MM.1S (cell line): Measurements from ENCODE around the gene TLR6.

Experiments used
- DNase-seq: peaks from one replicate; pipeline ENCODE4 v3.0.0-alpha.2; 2015
- H2AFZ ChIP-seq: fragments of 300-600 bp; sonication (generic); 2 replicates; pipeline ENCODE4 v1.6.0; 2016; ENCODE audit warnings: antibody characterized with exemption, low read length
- H3F3A ChIP-seq: fragments of 300-600 bp; sonication (generic); 2 replicates; pipeline ENCODE4 v1.6.1; 2016; ENCODE audit warnings: mild to moderate bottlenecking, antibody characterized with exemption, low read length, moderate library complexity, mixed read lengths; ENCODE audit not compliant: insufficient read depth
- H3K27ac ChIP-seq: fragments of 300-600 bp; sonication (generic); 2 replicates; pipeline ENCODE4 v1.5.1; 2016; ENCODE audit warnings: mild to moderate bottlenecking, low read length
- H3K27me3 ChIP-seq: fragments of 300-600 bp; sonication (generic); replicated peaks from 2 replicates; pipeline ENCODE4 v1.6.0; 2016; ENCODE audit warnings: low read length; ENCODE audit not compliant: insufficient read depth
- H3K36me3 ChIP-seq: fragments of 300-600 bp; sonication (generic); replicated peaks from 2 replicates; pipeline ENCODE4 v1.6.1; 2016; ENCODE audit warnings: mild to moderate bottlenecking, low read length, mixed read lengths; ENCODE audit not compliant: insufficient read depth
- H3K4me1 ChIP-seq: fragments of 300-600 bp; sonication (generic); 2 replicates; pipeline ENCODE4 v1.6.1; 2016; ENCODE audit warnings: low read length, mixed read lengths
- H3K4me2 ChIP-seq: fragments of 300-600 bp; sonication (generic); 2 replicates; pipeline ENCODE4 v1.6.0; 2016; ENCODE audit warnings: low read depth, low read length
- H3K4me3 ChIP-seq: fragments of 300-600 bp; sonication (generic); 2 replicates; pipeline ENCODE4 v1.5.1; 2016; ENCODE audit warnings: low read length, mixed read lengths
- H3K79me2 ChIP-seq: fragments of 300-600 bp; sonication (generic); 2 replicates; pipeline ENCODE4 v1.6.1; 2016; ENCODE audit warnings: mixed run types, low read length, mixed read lengths
- H3K9ac ChIP-seq: fragments of 300-600 bp; sonication (generic); 2 replicates; pipeline ENCODE4 v1.6.1; 2016; ENCODE audit warnings: low read length, mixed read lengths
- H3K9me2 ChIP-seq: fragments of 300-600 bp; sonication (generic); replicated peaks from 2 replicates; pipeline ENCODE4 v1.6.1; 2016; ENCODE audit warnings: mild to moderate bottlenecking, low read length, mixed read lengths; ENCODE audit not compliant: insufficient read depth
- H3K9me3 ChIP-seq: fragments of 300-600 bp; sonication (generic); replicated peaks from 2 replicates; pipeline ENCODE4 v1.6.1; 2016; ENCODE audit warnings: mild to moderate bottlenecking, low read length, mixed read lengths; ENCODE audit not compliant: insufficient read depth
- H4K20me1 ChIP-seq: fragments of 300-600 bp; sonication (generic); 2 replicates; pipeline ENCODE4 v1.6.1; 2016; ENCODE audit warnings: mild to moderate bottlenecking, low read length, moderate library complexity, mixed read lengths; ENCODE audit not compliant: insufficient read depth
- CTCF ChIP-seq: fragments of 300-600 bp; sonication (generic); IDR thresholded peaks from 2 replicates; pipeline ENCODE4 v1.5.1; 2016; ENCODE audit warnings: antibody characterized with exemption, low read length, mixed read lengths
- EZH2 ChIP-seq: fragments of 300-600 bp; sonication (generic); optimal IDR thresholded peaks from 2 replicates; pipeline ENCODE3; 2017; ENCODE audit warnings: low read depth, mild to moderate bottlenecking, antibody characterized with exemption, low read length, mixed read lengths
- EZH2phosphoT487 ChIP-seq: fragments of 300-600 bp; sonication (generic); IDR thresholded peaks from 2 replicates; pipeline ENCODE4 v1.6.1; 2018; ENCODE audit warnings: antibody characterized with exemption, low read length

TLR6 gene

GRCh38 chr4:38832624-38833528 is 23.7 kb downstream of the TLR6 start:
- H3K4me2 ChIP-seq = no peak overlapping the region
- TF ChIP-seq EZH2phosphoT487 = no peak
- peak; percentile 23; the same call in 1 of the 2 replicates for TF ChIP-seq CTCF
- TF ChIP-seq EZH2 = no peak
- no peaks in the 10 kb centered on the region for H3K9me3 ChIP-seq
- no peak overlapping the region for H3K27ac ChIP-seq
- H3K36me3 ChIP-seq = no peaks in the 10 kb centered on the region
- DNase-seq = peak; percentile 10
- H4K20me1 ChIP-seq = no peaks in the 10 kb centered on the region
- no peak overlapping the region for H3K9ac ChIP-seq
- no peak overlapping the region for H3K4me3 ChIP-seq
- H3K4me1 ChIP-seq = no peaks in the 10 kb centered on the region
- H3K9me2 ChIP-seq = no peaks in the 10 kb centered on the region
- H3F3A ChIP-seq = no peaks in the 10 kb centered on the region
- H3K79me2 ChIP-seq = peaks cover 14% of the 10 kb centered on the region
- no peaks in the 10 kb centered on the region for H3K27me3 ChIP-seq
- no peak overlapping the region for H2AFZ ChIP-seq

- Histone ChIP-seq H3K4me1 (no peaks in the 10 kb centered on the region), H3K9ac (no peak overlapping the region), H3K9me2 (no peaks in the 10 kb centered on the region), H4K20me1 (no peaks in the 10 kb centered on the region), H3K27me3 (no peaks in the 10 kb centered on the region), H3K27ac (no peak overlapping the region), H3F3A (no peaks in the 10 kb centered on the region), H2AFZ (no peak overlapping the region), H3K36me3 (no peaks in the 10 kb centered on the region), H3K79me2 (peaks cover 14% of the 10 kb centered on the region), H3K4me2 (no peak overlapping the region), H3K4me3 (no peak overlapping the region), H3K9me3 (no peaks in the 10 kb centered on the region)
- no peak for TF ChIP-seq EZH2
- TF ChIP-seq EZH2phosphoT487 = no peak
- TF ChIP-seq CTCF = no peak
- no peak for DNase-seq
Measured at GRCh38 chr4:38832206-38832605, 24.4 kb downstream of the TLR6 start.

GRCh38 chr4:38831653-38832052 is 25.0 kb downstream of the TLR6 start:
- H3K4me2 ChIP-seq = no peak overlapping the region
- H3K9me3 ChIP-seq = no peaks in the 10 kb centered on the region
- peaks cover 14% of the 10 kb centered on the region for H3K79me2 ChIP-seq

More at GRCh38 chr4:38831653-38832052, 25.0 kb downstream of the TLR6 start:
- TF ChIP-seq EZH2 (no peak), EZH2phosphoT487 (no peak), CTCF (no peak)
- H3K36me3 ChIP-seq = no peaks in the 10 kb centered on the region
- H3K9ac ChIP-seq = no peak overlapping the region
- no peaks in the 10 kb centered on the region for H3F3A ChIP-seq
- no peak overlapping the region for H2AFZ ChIP-seq
- no peaks in the 10 kb centered on the region for H4K20me1 ChIP-seq
- no peaks in the 10 kb centered on the region for H3K4me1 ChIP-seq
- no peak overlapping the region for H3K4me3 ChIP-seq
- DNase-seq = no peak
- no peaks in the 10 kb centered on the region for H3K27me3 ChIP-seq
- H3K27ac ChIP-seq = no peak overlapping the region
- no peaks in the 10 kb centered on the region for H3K9me2 ChIP-seq
